GM13977 (cell line): ENCODE results near the gene ZCCHC14.

Experiments used
- DNase-seq: peaks from one replicate; pipeline ENCODE4 v3.0.0; 2012; ENCODE audit warnings: low spot score
- in situ Hi-C: fragments of 300-500 bp; cut with MboI; formaldehyde crosslinking; loops from one replicate; pipeline ENCODE4 v1.12.0; 2022; ENCODE audit warnings: low sequenced_read_pairs, low pct_unique_long_range_greater_than_20kb, mixed read lengths, inconsistent platforms; ENCODE audit not compliant: unreplicated experiment
- TF ChIP-seq, protein P1 (sequence below): IDR thresholded peaks from 2 replicates; pipeline ENCODE4 v1.5.1; 2012; ENCODE audit warnings: mild to moderate bottlenecking, control low read depth; ENCODE audit not compliant: insufficient read depth; ENCODE audit errors: extremely low read depth, missing control alignments

ZCCHC14 gene

DNA sequence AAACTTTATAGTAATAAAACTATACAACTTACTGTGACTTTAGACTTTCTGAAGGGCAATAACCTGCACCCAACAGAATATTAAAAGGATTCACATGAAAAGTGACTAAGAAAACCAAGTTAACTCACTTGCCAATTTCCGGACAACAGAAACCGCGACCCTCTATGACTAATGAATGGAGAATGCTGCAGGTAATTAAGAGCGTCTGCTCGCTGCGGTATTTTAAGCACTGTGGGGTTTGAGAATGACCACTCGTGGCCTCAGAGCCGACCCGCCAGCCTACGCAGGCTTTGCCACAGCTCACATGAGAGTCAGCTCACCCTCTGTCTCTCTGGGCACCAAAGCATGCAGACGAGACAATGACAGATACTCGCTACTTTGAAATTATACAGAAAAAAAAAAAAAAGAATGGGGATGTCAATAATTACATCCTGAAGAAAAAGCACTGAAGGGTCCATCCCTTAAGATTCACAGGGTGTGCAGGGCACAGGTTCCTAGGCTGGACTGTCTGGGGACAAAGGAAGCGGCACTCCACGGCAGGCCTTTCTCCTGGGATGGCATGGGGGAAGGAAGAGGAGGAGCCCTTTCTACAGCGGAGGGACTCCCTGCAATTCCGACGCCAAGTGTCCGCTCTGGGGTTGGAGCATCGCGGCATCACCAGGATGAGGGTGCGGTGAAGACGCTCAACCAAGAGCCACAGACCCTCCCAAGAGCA is 35.0 kb downstream of the ZCCHC14 start:
- TF ChIP-seq, protein P1, sequence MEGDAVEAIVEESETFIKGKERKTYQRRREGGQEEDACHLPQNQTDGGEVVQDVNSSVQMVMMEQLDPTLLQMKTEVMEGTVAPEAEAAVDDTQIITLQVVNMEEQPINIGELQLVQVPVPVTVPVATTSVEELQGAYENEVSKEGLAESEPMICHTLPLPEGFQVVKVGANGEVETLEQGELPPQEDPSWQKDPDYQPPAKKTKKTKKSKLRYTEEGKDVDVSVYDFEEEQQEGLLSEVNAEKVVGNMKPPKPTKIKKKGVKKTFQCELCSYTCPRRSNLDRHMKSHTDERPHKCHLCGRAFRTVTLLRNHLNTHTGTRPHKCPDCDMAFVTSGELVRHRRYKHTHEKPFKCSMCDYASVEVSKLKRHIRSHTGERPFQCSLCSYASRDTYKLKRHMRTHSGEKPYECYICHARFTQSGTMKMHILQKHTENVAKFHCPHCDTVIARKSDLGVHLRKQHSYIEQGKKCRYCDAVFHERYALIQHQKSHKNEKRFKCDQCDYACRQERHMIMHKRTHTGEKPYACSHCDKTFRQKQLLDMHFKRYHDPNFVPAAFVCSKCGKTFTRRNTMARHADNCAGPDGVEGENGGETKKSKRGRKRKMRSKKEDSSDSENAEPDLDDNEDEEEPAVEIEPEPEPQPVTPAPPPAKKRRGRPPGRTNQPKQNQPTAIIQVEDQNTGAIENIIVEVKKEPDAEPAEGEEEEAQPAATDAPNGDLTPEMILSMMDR: no peak
- peak; percentile 52 for DNase-seq
- in situ Hi-C loops: no loop called here

- in situ Hi-C loops: no loop called here
- TF ChIP-seq, protein P1: no peak
- DNase-seq: no peak
Measured at GRCh38 chr16:87457061-87457611, 35.7 kb downstream of the ZCCHC14 start.

GRCh38 chr16:87454391-87454790 is 38.4 kb downstream of the ZCCHC14 start:
- in situ Hi-C loops: no loop called here
- TF ChIP-seq, protein P1: no peak
- DNase-seq: no peak

DNA sequence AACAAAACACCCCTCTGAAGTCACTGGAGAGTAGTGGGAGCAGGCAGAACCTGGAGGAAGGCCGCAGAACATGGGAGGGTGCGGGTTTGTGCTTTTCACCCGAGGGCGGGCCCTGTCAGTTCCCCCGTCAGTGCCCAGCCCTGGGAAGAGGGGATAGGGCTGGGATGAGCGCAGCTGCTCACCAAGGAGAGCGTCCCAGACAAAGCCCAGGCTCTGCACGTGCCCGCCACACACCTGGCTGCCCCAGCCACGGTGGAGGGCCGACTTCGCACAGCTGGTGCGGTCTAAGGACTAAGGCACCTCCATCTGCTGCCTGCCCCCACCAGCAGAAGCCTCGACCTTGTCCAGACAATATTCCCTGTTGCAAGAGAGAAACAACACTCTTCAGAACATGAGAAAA is 39.5 kb downstream of the ZCCHC14 start:
- in situ Hi-C loops: no loop called here
- TF ChIP-seq, protein P1: no peak
- DNase-seq: no peak

GRCh38 chr16:87451563-87452210 is 41.1 kb downstream of the ZCCHC14 start:
- TF ChIP-seq, protein P1: no peak
- in situ Hi-C loops: no loop called here
- DNase-seq: no peak

DNA sequence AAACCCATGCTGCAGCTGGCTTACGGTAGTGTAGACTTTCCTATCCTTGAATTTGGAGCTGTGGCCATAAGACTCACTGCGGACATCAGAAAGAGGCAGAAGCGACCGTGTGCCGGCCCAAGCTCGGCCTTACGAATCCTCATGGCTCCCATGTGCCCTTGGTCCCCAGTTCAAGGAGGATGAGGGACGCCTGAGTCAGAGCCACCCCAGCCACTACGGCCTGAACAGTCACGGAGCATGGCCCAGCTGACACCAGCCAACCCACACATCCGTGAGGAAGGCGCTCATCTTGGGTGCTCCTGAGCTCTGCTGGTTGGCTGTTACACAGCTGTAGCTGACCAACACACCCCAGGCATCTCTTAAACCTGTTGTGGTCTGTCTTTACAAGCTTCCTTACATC is 44.0 kb downstream of the ZCCHC14 start:
- TF ChIP-seq, protein P1: no peak
- no peak for DNase-seq
- in situ Hi-C loops: no loop called here
